Tibial nerve (tissue), 4 donors: ENCODE data around the gene MAGI2. TPM values are rescaled to one million over a fixed set of nuclear protein-coding genes. Genes with fewer than 3 reads are reported as not detected.

Experiments
- DNase-seq, 2 donors: peaks; one replicate each; pipeline ENCODE4 v3.0.0-alpha.2; 2019; ENCODE audit warnings: low spot score in 2 of 2
- H3K27ac ChIP-seq, 4 donors: fragments of 200-600 bp; sonication (generic) in 3 of 4; one replicate each; pipeline ENCODE4 v1.5.1; 2017 to 2019; ENCODE audit warnings: mild to moderate bottlenecking in 1 of 4
- H3K27me3 ChIP-seq, 2 donors: fragments of 200-600 bp; sonication (generic) in 1 of 2; one replicate each; pipeline versions ENCODE4 v1.5.1 to v1.6.0; 2017 to 2019
- H3K36me3 ChIP-seq, 3 donors: fragments of 200-600 bp; sonication (generic); one replicate each; pipeline ENCODE4 v1.5.1; 2018 to 2019
- H3K4me1 ChIP-seq, 4 donors: fragments of 200-600 bp; sonication (generic) in 3 of 4; one replicate each; pipeline ENCODE4 v1.5.1; 2017 to 2019
- H3K4me3 ChIP-seq, 4 donors: fragments of 200-600 bp; sonication (generic) in 3 of 4; one replicate each; pipeline ENCODE4 v1.5.1; 2017 to 2019; ENCODE audit warnings: mild to moderate bottlenecking in 1 of 4, moderate library complexity in 1 of 4
- H3K9me3 ChIP-seq, 4 donors: fragments of 200-600 bp; sonication (generic) in 3 of 4; one replicate each; pipeline ENCODE4 v1.5.1; 2017 to 2019
- EP300 ChIP-seq, 2 donors: sonication (generic); formaldehyde crosslinking; IDR thresholded peaks; one replicate each; pipeline ENCODE4 v1.6.1; 2017; ENCODE audit warnings: antibody characterized with exemption in 2 of 2, mild to moderate bottlenecking in 1 of 2
- POLR2A ChIP-seq, 2 donors: fragments of 450-650 bp; IDR thresholded peaks; one replicate each; pipeline ENCODE4 v1.6.1; 2017; ENCODE audit warnings: antibody characterized with exemption in 2 of 2, mild to moderate bottlenecking in 2 of 2, moderate library complexity in 2 of 2
- WGBS, 2 donors: methylation state at CpG; one replicate each; pipeline ENCODE4 v1.1.5; 2018; 5-methylcytosine and 5-hydroxymethylcytosine counted together
- total RNA-seq, 4 donors: library from RNA; depleted of rRNA; stranded (reverse); fragments of >200 nt; gene quantifications; one replicate each; pipeline ENCODE4 v1.1.0, GENCODE V29; 2016
- TF ChIP-seq, protein P1 (sequence below), 5 experiments: fragments of 200-600 bp in 3 of 5; fragments of 450-650 bp in 2 of 5; sonication (generic) in 3 of 5; IDR thresholded peaks; one replicate each; pipeline ENCODE4 v1.5.1; 2016 to 2019; ENCODE audit warnings: antibody characterized with exemption in 5 of 5, mild to moderate bottlenecking in 3 of 5, moderate library complexity in 2 of 5

The MAGI2 gene
- total RNA-seq, 4 donors from 2014 or later, result 33.6 to 58.2 (median 55.6) TPM

GRCh38 chr7:79406371-79406770, 47.1 kb downstream of the MAGI2 start:
- H3K36me3 ChIP-seq, result no peaks in the 10 kb centered on the region
- H3K4me3 ChIP-seq, result no peak overlapping the region
- H3K27me3 ChIP-seq, result no peaks in the 10 kb centered on the region
- peaks cover 0 to 25% (median 2%) of the 10 kb centered on the region in 4 donors for H3K4me1 ChIP-seq
- no peak overlapping the region for H3K27ac ChIP-seq
- WGBS, 2 donors, result 88 to 95% methylated on average over 2 of the region's 2 CpGs
- TF ChIP-seq POLR2A (IDR thresholded peaks at IDR 0.05), result no peak
- no peak for TF ChIP-seq EP300 (IDR thresholded peaks at IDR 0.05)
- TF ChIP-seq, protein P1, sequence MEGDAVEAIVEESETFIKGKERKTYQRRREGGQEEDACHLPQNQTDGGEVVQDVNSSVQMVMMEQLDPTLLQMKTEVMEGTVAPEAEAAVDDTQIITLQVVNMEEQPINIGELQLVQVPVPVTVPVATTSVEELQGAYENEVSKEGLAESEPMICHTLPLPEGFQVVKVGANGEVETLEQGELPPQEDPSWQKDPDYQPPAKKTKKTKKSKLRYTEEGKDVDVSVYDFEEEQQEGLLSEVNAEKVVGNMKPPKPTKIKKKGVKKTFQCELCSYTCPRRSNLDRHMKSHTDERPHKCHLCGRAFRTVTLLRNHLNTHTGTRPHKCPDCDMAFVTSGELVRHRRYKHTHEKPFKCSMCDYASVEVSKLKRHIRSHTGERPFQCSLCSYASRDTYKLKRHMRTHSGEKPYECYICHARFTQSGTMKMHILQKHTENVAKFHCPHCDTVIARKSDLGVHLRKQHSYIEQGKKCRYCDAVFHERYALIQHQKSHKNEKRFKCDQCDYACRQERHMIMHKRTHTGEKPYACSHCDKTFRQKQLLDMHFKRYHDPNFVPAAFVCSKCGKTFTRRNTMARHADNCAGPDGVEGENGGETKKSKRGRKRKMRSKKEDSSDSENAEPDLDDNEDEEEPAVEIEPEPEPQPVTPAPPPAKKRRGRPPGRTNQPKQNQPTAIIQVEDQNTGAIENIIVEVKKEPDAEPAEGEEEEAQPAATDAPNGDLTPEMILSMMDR (IDR thresholded peaks at IDR 0.05), result no peak
- no peaks in the 10 kb centered on the region for H3K9me3 ChIP-seq
- DNase-seq, result no peak

GRCh38 chr7:79405368-79405767, 48.1 kb downstream of the MAGI2 start:
- H3K9me3 ChIP-seq, result no peaks in the 10 kb centered on the region
- peaks cover 0 to 29% (median 2%) of the 10 kb centered on the region in 4 donors for H3K4me1 ChIP-seq
- no peak for DNase-seq
- no peak overlapping the region for H3K4me3 ChIP-seq
- H3K27me3 ChIP-seq, result no peaks in the 10 kb centered on the region
- H3K36me3 ChIP-seq, result no peaks in the 10 kb centered on the region
- TF ChIP-seq, protein P1 (IDR thresholded peaks at IDR 0.05), result no peak
- TF ChIP-seq EP300 (IDR thresholded peaks at IDR 0.05) (no peak), POLR2A (IDR thresholded peaks at IDR 0.05) (no peak)
- no peak overlapping the region for H3K27ac ChIP-seq

DNA sequence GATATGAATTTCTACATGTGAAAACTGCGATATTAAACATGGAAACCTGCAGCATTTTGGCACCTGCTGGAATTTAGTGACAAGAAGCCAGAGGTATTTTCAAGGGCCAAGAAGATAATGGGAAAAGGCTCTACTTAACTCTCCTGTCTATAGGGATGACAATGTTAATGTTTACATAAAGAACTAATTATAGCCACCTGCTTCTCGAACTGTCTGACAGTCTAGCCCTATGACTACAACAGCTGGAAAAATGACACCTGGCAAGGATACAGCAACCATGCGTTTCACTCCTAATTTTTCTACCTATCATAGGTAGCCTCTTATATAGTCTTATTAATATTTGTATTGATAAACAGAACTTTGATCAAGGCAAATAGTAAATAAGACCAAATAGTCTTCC, 49.6 kb downstream of the MAGI2 start:
- TF ChIP-seq, protein P1 (IDR thresholded peaks at IDR 0.05), result no peak
- TF ChIP-seq EP300 (IDR thresholded peaks at IDR 0.05), result no peak
- TF ChIP-seq POLR2A (IDR thresholded peaks at IDR 0.05), result no peak
- 70 to 75% methylated on average over 3 of the region's 3 CpGs for WGBS, 2 donors
- Histone ChIP-seq H3K4me3 (no peak overlapping the region), H3K27me3 (no peaks in the 10 kb centered on the region), H3K9me3 (no peaks in the 10 kb centered on the region), H3K27ac (peak overlapping the region in 1 of 4 donors; percentile 38), H3K36me3 (no peaks in the 10 kb centered on the region), H3K4me1 (peaks cover 0 to 36% (median 2%) of the 10 kb centered on the region in 4 donors)
- DNase-seq, result no peak

- Histone ChIP-seq H3K27me3 (no peaks in the 10 kb centered on the region), H3K4me1 (peaks cover 0 to 36% (median 2%) of the 10 kb centered on the region in 4 donors), H3K9me3 (no peaks in the 10 kb centered on the region), H3K27ac (peak overlapping the region in 1 of 4 donors; percentile 38), H3K36me3 (no peaks in the 10 kb centered on the region), H3K4me3 (no peak overlapping the region)
- WGBS, 2 donors, result 33 to 43% methylated on average over 2 of the region's 2 CpGs
- no peak for DNase-seq
- TF ChIP-seq, protein P1 (IDR thresholded peaks at IDR 0.05), result no peak
- TF ChIP-seq EP300 (IDR thresholded peaks at IDR 0.05) (no peak), POLR2A (IDR thresholded peaks at IDR 0.05) (no peak)
These were observed 50.0 kb downstream of the MAGI2 start for GRCh38 chr7:79403451-79403850.

DNA sequence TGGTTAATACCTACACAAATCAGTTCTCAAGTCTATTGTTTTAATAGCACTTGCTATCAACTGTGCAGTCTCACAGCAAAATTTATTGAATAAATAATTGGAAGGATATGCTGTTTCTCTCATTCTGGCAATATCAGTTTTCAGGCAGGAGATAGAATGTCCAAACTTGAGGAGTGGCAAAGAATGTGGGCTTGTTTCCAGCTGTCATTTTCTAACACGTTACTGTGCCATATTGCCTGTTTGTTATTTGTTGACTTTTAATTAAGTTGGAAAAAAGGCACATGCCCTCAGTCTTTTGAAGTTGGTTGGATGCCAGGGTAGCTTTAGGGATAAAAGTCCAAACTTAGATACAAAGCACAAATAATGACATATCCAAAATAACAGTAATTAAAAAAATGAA, 52.2 kb downstream of the MAGI2 start:
- 18 to 34% methylated on average over 1 of the region's 1 CpG for WGBS, 2 donors
- Histone ChIP-seq H3K27ac (no peak overlapping the region), H3K4me3 (no peak overlapping the region), H3K36me3 (no peaks in the 10 kb centered on the region), H3K27me3 (no peaks in the 10 kb centered on the region), H3K9me3 (no peaks in the 10 kb centered on the region), H3K4me1 (peaks cover 0 to 36% (median 2%) of the 10 kb centered on the region in 4 donors)
- TF ChIP-seq, protein P1 (IDR thresholded peaks at IDR 0.05), result no peak
- TF ChIP-seq EP300 (IDR thresholded peaks at IDR 0.05), result no peak
- TF ChIP-seq POLR2A (IDR thresholded peaks at IDR 0.05), result no peak
- DNase-seq, result no peak
